Kidney tubule cell (primary cell): Measurements from ENCODE around the gene DNAJC3.
"Not testable (repeated sequence)": the region's sequence is repeated elsewhere in the genome, so short reads cannot be mapped to it uniquely, and the experiment has no call there.

Source experiments
- DNase-seq: peaks from one replicate; pipeline ENCODE4 v3.0.0-alpha.2; 2018; ENCODE audit warnings: low spot score

The DNAJC3 gene, protein sequence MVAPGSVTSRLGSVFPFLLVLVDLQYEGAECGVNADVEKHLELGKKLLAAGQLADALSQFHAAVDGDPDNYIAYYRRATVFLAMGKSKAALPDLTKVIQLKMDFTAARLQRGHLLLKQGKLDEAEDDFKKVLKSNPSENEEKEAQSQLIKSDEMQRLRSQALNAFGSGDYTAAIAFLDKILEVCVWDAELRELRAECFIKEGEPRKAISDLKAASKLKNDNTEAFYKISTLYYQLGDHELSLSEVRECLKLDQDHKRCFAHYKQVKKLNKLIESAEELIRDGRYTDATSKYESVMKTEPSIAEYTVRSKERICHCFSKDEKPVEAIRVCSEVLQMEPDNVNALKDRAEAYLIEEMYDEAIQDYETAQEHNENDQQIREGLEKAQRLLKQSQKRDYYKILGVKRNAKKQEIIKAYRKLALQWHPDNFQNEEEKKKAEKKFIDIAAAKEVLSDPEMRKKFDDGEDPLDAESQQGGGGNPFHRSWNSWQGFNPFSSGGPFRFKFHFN

DNA sequence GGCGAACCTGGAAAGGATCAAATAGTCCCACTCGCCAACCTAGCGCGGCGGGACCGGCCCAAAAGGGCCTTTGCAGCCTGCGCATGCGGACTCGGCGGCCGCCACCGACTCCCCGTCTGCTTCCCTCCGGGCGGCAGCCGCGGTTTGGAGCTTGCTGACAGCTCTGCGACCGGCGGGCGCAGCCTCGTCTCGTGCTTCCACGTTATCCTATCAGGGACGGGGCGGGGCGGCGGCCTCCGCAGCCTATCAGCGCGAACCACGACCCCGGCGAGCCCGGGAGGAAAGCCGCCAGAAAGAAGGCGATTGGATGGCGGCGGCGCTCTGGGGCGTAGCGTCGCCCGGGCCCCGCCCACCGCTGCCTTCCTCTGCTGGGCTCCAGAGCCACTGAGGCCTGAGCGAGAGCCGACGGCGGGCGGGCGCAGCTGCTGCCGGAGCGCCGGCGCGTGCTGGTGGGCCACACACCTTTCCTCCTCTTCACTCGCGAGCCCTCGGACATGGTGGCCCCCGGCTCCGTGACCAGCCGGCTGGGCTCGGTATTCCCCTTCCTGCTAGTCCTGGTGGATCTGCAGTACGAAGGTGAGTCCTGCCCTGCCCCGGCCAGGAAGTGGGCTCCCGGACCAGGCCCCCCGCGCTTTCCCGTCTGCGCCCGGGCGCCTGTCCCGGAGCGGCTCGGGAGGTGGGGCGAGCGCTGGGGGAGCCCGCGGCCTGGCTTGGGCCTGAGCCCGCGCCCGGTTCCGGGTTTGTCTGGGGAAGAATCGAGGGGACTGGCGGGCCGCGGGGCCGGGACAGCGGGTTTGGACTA lies at the start of gene DNAJC3:
Gene DNAJC3 (plus strand): TSS at position 378 of the 802 bp plus-strand sequence. CDS start 117 bp downstream, at position 495.
- peak; percentile 99 for DNase-seq

DNA sequence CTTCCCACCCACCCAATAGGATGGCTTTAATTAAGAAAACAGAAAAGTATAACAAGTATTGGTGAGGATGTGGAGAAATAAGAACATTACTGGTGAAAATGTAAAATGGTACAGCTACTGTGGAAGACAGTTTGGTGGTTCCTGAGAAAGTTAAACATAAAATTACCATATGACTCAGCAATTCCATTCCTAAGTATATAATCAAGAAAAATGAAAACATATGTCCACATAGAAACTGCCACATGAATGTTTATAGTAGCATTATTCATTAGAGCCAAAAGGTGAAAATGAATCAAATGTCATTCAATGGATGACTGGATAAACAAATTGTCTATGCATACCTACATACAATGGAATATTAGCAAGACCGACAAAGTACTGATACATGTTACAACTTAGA lies 49.3 kb upstream of the DNAJC3 start:
- DNase-seq = no peak

DNA sequence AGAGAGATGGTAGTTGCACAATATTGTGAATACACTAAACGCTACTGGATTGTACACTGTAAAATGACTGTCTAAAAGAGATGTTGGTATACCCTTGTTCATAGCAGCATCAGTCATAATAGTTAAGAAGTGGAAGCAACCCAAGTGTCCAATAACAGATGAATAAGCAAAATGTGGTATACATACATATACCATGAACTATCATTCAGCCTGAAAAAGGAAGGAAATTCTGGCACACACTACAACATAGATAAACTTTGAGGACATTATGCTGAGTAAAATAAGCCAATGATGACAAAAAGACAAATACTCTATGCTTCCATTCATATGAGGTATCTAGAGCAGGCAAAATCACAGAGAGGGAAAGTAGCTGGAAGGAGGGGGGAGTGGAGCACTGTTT lies 48.5 kb upstream of the DNAJC3 start:
- no peak for DNase-seq

DNA sequence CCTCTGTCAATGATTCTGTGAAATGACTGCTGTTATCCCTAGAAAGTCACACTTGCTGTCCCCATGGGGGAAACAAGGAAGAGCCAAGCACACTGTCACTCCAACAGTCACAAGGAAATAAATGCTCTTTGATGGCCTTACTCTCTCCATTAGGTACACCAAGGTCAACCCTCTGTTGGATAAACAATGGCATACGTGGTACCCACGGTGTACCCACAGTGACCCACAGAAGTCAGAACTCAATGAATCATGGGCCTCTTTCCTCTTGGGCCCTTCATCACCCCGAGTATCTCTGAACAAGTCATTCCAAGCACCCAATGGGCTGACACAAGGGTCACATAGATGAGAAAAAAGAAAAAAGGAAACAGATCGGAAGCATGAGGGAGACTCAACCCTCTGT lies 47.9 kb upstream of the DNAJC3 start:
- DNase-seq = no peak

DNA sequence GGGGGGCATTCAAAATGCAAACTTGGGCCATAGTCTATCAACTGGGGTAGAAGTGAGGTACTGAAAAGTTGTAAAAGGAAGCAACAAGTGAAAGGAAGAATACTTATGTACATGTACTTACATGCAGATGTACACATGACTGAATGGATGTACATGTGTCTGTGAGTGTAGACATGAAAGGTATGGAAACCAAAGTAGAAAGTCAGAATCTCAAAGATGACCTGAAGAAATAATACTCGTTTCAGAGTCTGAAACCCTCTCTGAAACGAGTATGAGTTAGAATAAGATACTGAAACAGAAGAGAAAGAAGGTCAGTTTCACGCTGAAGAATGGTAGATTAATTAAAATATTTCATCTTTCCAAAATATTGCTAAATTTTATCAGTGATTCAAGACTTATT lies 46.3 kb upstream of the DNAJC3 start:
- no peak for DNase-seq

DNA sequence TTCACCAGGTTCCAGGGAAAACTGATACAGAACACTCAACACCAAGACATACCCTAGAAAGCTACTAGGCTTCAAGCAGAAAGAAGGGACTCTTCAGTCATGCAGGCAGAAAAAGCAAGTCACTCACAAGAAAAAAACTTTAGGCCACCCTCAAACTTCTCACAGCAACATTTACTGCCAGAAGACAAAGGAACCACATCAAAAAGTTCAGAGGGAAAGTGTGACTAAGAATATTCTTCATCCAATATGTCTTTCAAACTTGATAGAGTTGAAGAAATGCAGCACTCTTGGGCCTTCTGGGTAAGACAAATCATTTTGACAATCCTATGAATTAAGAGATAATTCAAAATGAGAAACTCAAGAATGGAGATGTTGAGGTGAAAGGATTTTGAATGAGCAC lies 40.1 kb upstream of the DNAJC3 start:
- DNase-seq = no peak

DNA sequence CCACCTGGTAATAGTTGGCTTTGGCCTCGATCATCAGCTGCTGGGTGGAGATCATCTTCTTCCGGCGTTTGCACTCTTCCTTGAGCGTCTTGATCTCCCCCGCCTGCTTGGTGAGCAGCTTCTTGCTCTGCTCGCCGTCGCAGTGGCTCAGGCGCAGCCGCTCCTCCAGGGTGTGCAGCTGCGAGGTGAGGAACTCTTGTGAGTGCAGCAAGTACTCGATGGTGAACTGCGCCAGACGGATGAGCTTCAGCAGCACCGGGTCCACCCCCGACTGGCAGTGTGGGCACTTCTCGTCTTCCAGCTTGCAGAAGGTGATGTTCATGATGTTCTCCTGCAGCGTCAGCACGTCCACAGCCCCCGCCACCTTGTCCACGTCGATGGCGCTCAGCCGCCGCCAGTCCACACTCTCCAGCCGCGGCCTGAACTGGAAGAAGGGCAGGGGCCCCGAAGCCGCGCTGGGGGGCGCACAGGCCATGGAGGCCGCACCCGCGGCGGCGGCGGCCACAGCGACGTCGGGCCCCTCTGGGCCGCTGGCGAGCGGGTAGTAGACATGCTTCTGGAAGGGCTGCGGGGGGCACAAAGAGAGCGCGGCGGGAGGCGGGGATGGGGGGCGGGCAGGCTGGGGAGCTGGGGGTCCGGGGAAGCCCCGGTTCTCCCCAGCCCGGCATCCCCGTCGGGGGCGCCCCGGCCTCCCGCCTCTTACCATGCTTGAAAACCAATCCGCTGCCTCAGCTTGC lies 35.5 kb upstream of the DNAJC3 start:
- peak; percentile 69 for DNase-seq

DNA sequence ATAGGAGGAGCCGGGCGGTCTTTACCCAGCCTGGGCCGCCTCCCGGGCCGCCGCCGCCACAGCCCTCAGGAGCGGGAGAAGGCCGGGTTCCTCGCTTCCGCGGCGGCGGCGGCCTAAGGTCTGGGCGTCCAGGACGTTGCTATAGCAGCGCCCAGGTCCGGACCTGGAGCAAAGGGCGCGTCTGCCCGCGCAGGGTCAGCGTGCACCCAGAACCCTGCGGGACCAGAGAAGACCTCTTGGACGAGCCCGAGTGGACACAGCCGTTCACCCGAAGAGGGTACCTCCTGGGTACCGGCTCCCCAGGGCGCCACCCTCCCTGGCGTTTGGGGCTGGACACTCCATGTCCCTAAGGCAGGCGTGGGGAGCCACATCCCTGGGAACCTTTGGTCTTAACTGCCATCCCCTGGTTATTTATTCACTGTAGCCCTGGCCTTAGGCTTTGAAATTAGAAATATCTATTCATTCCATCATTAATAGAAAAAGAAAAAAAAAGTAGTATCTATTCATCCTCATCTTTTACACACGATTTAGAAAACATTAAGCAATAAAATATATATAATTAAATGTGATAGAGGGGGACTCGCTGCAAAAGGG lies 34.8 kb upstream of the DNAJC3 start:
- DNase-seq = peak; percentile 56

DNA sequence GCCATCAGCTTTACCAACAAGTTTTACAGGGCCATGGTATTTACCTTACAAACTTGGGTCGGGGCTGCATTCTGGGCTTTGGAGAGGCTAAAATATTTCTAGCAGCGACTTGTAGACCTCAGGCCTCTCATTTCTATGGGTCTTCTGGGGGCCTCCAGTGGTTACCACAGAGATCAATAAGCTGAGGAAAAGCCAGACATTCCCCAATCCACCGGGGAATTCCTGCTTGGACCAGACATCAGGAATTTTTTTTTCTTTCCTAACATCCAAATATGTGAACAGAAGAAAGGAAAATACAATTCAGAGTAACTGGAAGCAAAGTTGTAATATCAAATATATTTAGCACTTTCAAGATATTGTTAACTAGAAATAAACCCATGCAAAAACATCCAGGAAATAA lies 33.9 kb upstream of the DNAJC3 start:
- no peak for DNase-seq

DNA sequence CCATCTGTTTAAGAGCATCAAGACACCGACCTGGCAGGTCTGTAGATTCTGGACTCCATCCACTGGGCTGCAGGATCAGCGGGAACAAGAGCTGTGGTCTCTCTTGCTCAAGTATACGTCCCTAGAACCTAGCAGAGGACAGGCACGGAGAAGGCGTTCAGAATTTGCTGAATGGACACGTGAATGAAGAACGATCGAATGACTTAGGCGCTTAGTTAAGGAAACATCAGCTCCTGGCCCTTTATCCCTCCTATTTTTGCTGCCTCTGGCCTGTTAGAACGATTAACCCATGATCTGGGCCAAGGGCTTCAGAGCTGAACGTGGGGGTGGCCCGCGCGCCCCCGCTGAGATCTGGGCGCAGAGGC lies 33.4 kb upstream of the DNAJC3 start:
- DNase-seq = peak; percentile 42

DNA sequence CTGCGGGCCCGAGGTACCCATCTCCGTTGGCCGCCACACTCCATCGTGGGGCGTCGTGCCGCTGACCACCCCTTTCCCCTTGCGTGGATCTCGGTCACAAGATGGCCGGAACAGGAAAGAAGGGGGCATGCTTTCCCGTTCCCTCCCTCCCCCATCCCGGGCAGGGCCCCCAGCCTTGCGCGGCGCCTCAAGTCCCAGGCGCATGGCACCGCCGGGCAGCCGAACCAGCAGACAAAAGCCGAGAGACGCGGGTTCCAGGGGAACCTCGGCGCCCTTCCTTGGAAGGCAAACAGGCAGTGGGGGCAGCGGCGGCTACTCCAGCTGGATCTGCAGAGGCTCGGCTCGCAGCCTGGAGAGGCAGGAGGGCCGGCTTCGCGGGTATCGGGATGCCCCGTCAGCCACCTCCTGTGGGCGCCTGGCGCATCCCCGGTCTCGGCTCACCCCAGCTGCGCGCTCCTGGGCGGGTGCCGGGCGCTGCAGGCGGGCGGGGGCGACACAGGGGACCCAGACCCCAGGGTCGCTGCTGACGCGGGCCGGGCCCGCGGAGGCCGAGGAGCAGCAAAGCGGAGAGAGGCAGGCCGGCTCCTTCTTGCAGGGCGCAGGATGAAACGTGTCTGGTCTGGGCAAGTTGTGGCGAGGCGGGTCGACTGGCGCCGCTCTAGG lies 32.9 kb upstream of the DNAJC3 start:
- DNase-seq = peak; percentile 45

DNA sequence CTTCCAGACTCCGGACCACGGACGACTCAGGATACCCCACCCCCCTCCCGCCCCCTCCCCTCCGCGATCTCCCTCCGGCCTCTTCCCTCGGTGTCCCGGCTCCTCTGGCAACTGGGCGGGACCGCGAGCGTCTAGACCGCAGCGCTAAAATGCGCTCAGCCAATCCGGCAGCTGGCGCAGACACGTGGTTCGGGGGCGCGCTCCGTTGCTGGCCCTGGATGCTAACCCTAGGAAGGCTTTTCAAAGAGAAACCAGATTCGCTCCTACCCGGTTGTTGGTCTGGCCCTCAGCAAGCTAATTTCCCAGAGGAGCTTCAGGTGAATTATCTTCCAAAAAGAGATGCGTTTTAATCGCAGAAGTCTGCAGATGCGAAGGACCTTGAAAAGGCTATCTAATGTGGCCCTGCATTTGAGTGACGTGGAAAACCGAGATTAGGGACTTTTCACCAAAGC lies 32.3 kb upstream of the DNAJC3 start, which contains the start of gene DZIP1:
Gene DZIP1 (minus strand): TSS at position 106 of the 452 bp plus-strand sequence. CDS start 2,677 bp downstream, outside the sequence.
- DNase-seq = peak; percentile 82

DNA sequence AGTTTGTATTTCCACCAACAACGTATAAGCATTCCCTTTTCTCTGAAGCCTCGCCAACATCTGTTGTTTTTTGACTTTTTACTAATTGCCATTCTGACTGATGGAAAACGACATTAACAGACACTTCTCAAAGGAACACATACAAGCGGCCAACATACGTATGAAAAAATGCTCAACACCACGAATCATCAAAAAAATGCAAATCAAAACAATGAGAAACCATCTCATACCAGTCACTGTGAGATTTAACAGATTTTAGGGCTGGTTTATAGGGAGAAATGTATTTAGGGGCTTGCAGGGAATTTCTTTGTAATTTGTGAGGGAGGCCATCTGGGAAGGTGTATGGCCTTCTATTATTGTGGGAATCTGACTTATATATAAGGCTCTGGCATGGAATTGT lies 29.6 kb upstream of the DNAJC3 start:
- no peak for DNase-seq

DNA sequence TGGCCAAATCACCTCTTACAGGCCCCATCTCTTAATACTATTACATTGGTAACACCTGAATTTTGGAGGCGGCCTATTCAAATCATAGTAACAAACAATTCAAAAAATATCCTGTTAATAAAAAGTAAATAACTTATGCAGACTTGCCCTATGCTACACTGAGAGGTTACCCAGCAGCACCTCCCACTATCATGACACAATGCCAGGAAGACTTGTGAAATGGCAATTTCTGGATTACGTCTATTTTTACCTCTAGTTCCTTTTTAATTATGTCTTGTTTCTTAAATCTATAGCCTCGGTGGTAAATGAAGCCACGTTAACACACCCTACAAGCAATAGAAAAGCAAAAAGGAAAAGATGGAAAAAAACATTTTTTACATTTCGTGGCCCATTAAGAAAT lies 26.2 kb upstream of the DNAJC3 start:
- no peak for DNase-seq

DNA sequence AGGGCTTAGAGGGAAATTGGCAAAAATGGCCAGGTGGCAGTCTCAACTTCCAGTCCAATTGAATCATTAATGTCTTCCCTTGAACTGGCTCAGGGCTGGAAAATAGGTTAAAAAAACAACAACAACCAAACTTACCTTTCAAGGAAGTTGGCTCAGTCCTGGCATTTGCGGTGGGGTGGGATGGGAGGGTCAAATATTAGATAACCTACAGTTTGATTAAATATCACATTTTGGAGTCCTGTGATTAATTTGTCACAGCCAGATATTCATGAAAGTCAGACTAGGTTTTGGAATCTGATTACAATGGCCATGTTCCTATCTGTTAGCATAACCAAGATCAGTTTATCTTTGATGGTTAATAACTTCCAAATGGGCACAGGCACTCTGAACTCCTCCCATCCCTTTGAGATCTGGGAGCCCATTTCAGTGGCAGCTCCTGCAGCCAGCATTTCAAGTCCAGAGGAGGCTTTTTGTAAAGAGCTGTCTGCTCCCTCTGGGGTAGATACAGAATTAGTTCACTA lies 24.6 kb upstream of the DNAJC3 start:
- DNase-seq = no peak

DNA sequence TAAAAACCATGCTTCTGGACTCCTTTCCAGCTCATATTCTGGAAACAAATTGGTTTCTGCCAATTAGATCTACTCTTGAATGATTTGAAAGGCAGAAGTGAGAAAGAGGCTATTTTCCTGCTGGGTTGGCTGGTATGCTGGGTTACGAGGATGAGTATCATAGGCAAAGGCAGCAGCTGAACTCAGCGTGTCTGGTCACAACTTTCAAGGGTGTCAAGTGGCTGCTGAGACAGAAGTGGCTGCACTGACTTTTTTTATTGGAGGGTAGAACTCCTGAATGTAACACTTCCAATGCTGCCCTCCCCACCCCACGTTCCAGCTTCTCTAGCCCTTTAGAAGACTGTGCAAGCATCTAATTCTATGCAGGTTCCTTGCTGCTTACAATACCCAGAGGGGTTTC lies 24.1 kb upstream of the DNAJC3 start:
- no peak for DNase-seq

DNA sequence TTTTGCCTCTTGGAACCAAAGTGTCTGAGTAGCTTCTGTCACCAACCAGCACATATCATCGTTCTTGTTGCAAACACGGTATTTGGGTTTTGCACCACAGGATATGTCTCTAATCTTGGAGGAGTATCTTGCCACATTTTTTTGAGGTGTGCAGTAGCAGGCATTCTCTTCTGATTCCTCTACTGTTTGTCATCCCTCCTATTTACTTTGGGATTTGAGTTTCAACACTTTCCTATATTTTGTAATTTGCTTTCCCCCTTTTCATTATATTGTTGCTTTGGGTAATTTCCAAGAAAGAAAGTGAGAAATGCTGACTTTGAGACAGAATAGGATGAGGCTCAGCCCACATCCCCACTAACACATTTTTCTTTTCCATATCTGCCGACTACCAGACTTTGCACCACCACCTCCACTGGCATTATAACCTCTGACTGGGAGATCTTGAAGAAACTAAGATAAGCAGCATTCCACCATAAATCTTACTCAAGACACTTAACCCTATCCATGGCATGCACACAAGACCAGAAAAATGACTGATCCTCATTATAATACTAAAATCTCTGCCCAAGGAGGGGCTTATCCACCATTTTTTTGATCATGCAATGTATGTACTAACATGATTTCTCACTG lies 20.4 kb upstream of the DNAJC3 start:
- no peak for DNase-seq

DNA sequence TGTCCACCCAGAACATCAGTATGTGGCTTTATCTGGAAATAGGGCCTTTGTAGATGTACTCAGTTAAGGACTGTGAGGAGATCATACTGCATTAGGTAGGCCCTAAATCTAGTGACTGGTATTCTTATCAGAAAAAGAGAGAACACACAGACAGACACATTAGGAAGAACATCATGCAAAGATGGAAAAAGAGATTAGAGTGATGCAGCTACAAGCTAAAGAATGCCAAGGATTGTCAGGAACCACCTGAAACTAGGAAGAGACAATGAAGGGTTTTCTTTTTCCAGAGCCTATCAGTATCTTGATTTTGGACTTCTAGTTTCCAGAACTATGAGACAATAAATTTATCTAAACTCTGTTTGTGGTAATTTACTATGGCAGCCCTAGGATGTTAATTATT lies 17.4 kb upstream of the DNAJC3 start:
- DNase-seq = no peak

DNA sequence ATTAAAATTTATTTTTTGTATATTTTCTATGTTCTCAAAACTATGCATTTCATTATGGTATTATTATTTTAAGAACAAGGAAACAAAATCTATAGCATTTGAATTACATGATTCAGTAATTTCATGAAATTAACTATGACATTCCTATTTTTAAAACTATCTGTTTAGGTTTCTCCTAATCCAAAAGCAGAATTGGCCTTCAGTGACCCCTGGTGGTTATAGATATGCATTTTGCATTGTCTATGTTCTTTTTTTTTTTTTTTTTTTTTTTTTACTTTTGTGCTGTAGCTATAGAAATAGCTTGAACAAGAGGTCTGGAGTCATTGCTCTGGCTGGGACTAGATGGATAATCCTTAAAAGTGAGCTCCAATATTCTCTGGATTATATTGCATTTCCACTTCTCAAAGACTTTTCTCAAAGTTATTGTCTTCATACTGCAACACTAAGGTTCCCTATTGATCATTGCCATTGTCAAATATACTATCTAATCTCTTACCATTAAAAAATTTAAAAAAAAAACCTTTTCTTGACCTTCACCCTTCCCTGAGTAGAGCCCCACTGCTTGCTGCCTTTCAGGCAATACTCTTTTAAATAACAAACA lies 15.9 kb upstream of the DNAJC3 start:
- peak; percentile 48 for DNase-seq

DNA sequence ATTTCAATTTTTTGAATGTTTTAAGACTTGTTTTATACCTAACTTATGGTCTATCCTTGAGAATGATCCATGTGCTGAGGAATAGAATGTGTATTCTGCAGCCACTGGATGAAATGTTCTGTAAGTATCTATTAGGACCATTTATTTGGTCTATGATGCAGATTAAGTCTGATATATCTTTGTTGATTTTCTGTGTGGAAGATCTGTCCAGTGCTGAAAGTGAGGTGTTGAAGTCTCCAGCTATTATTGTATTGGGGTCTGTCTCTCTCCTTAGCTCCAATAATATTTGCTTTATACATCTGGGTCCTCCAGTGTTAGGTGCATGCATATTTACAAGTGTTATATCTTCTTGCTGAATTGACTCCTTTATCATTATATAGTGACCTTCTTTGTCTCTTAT lies 9.7 kb upstream of the DNAJC3 start:
- DNase-seq = not testable (repeated sequence)
